A549 (cell line): ENCODE measurements around the gene PRKG1. TPM values are rescaled to one million over a fixed set of nuclear protein-coding genes. Genes with fewer than 3 reads are reported as not detected.

Experiments used
- ATAC-seq, 2 experiments: fragments of 200-7000 bp in 1 of 2; fragments of >200 bp in 1 of 2; cut with Nextera tagmentation in 1 of 2; cut with Tn5 transposase in 1 of 2; 3 replicates each; pipeline versions ENCODE4 v1.8.0 to v1.9.1; 2018 to 2020; ENCODE audit warnings: mild to moderate bottlenecking in 1 of 2, moderate library complexity in 1 of 2
- CTCF ChIA-PET: fragments of 300-600 bp; sonication (Branson Sonifier 250); formaldehyde crosslinking; extraction: SDS; loops from one replicate; lab custom pipeline; 2021; ENCODE audit warnings: antibody characterized with exemption, inconsistent platforms; lab: Yijun Ruan, JAX
- POLR2A ChIA-PET: fragments of 350-600 bp; formaldehyde crosslinking; extraction: SDS; loops from one replicate; lab custom pipeline; 2021; ENCODE audit warnings: antibody characterized with exemption, inconsistent platforms; lab: Yijun Ruan, JAX
- DNase-seq, 2 experiments: peaks; one replicate each; pipeline versions ENCODE4 v3.0.0 to v3.0.0-alpha.2; 2011 to 2016; ENCODE audit warnings: low read depth in 1 of 2, low spot score in 1 of 2
- FAIRE-seq: peaks from 2 replicates; lab custom pipeline; 2011; peaks lifted over from hg19 to GRCh38; lab: Jason Lieb, UNC
- H3K27ac ChIP-seq, 2 experiments: fragments of >200 bp; sonication (Bioruptor Twin); formaldehyde crosslinking; 3 replicates each; pipeline ENCODE4 v1.5.1; 2016 to 2017
- H3K4me1 ChIP-seq: fragments of >200 bp; sonication (Bioruptor Twin); formaldehyde crosslinking; 3 replicates; pipeline ENCODE4 v1.6.1; 2016
- H3K4me2 ChIP-seq: fragments of >200 bp; sonication (Bioruptor Twin); formaldehyde crosslinking; 3 replicates; pipeline ENCODE4 v1.6.1; 2016
- H3K4me3 ChIP-seq: fragments of >200 bp; sonication (Bioruptor Twin); formaldehyde crosslinking; 3 replicates; pipeline ENCODE4 v1.5.1; 2016
- H3K9me3 ChIP-seq: fragments of >200 bp; sonication (Bioruptor Twin); formaldehyde crosslinking; 3 replicates; pipeline ENCODE4 v1.6.1; 2016
- CBX2 ChIP-seq: fragments of 200-600 bp; sonication (generic); IDR thresholded peaks from 2 replicates; pipeline ENCODE4 v1.6.1; 2016; ENCODE audit warnings: low read depth, mild to moderate bottlenecking, borderline replicate concordance
- EHMT2 ChIP-seq: fragments of 200-600 bp; sonication (generic); IDR thresholded peaks from 2 replicates; pipeline ENCODE4 v1.6.1; 2016; ENCODE audit warnings: antibody characterized with exemption, low read depth, mild to moderate bottlenecking, moderate library complexity
- GATA3 ChIP-seq: IDR thresholded peaks from 2 replicates; pipeline ENCODE4 v1.6.1; 2012; ENCODE audit warnings: borderline replicate concordance
- JUN ChIP-seq, 2 experiments: fragments of >200 bp; sonication (Bioruptor Twin); formaldehyde crosslinking; IDR thresholded peaks; 2 replicates in 1 of 2; 3 replicates in 1 of 2; pipeline ENCODE4 v1.6.1; 2016 to 2017
- MAFK ChIP-seq: fragments of 450-650 bp; IDR thresholded peaks from 2 replicates; pipeline ENCODE4 v1.6.1; 2014; ENCODE audit not compliant: partially characterized antibody
- MYC ChIP-seq: IDR thresholded peaks from 2 replicates; pipeline ENCODE4 v1.6.1; 2012; ENCODE audit warnings: mild to moderate bottlenecking, inconsistent platforms, low read length, improper control_type of control experiment, borderline replicate concordance
- NR3C1 ChIP-seq: fragments of >200 bp; sonication (Bioruptor Twin); formaldehyde crosslinking; IDR thresholded peaks from 3 replicates; pipeline ENCODE4 v1.6.1; 2017
- RAD21 ChIP-seq, 2 experiments: fragments of >200 bp in 1 of 2; sonication (Bioruptor Twin) in 1 of 2; formaldehyde crosslinking in 1 of 2; IDR thresholded peaks in 1 of 2; conservative IDR thresholded peaks in 1 of 2; 2 replicates in 1 of 2; 3 replicates in 1 of 2; pipeline ENCODE4 v1.6.1; 2012 to 2018; ENCODE audit warnings: inconsistent platforms in 1 of 2
- RCOR1 ChIP-seq: fragments of 150-350 bp; IDR thresholded peaks from 2 replicates; pipeline ENCODE4 v1.6.1; 2014; ENCODE audit warnings: antibody characterized with exemption, low read length, low read depth
- SMC3 ChIP-seq: fragments of >200 bp; sonication (Bioruptor Twin); formaldehyde crosslinking; IDR thresholded peaks from 3 replicates; pipeline ENCODE4 v1.6.1; 2018; ENCODE audit warnings: inconsistent platforms
- TFCP2L1 ChIP-seq: fragments of 250-450 bp; sonication (Bioruptor Pico); IDR thresholded peaks from 2 replicates; pipeline ENCODE4 v1.5.0; 2021; ENCODE audit warnings: mild to moderate bottlenecking
- TP53 ChIP-seq: fragments of 250-450 bp; sonication (Bioruptor Pico); IDR thresholded peaks from 2 replicates; pipeline ENCODE4 v1.5.0; 2021; ENCODE audit warnings: mild to moderate bottlenecking, moderate library complexity
- USF2 ChIP-seq: fragments of 450-650 bp; IDR thresholded peaks from 2 replicates; pipeline ENCODE4 v1.6.1; 2014; ENCODE audit warnings: antibody characterized with exemption
- ZSCAN20 ChIP-seq: fragments of 250-450 bp; sonication (Bioruptor Pico); IDR thresholded peaks from 2 replicates; pipeline ENCODE4 v1.8.0; 2022; ENCODE audit warnings: mild to moderate bottlenecking, moderate library complexity
- WGBS: methylation state at CpG from one replicate; pipeline ENCODE4 v1.1.6; 2017; ENCODE audit errors: missing lambda C conversion rate; 5-methylcytosine and 5-hydroxymethylcytosine counted together
- polyA plus RNA-seq, 4 experiments: library from polyadenylated mRNA; depleted of rRNA in 3 of 4; stranded (reverse); fragments of >200 nt; fragmentation: RNase III in 1 of 4; extraction: RNeasy Plus Mini Kit Qiagen cat#74134 plus additional on column Dnase treatment in 1 of 4; gene quantifications; 2 replicates in 3 of 4; 3 replicates in 1 of 4; pipeline ENCODE4 v1.2.3, GENCODE V29; 2011 to 2017
- TF ChIP-seq, protein P1 (sequence below): IDR thresholded peaks from 2 replicates; pipeline ENCODE4 v1.6.1; 2012
- TF ChIP-seq, protein P2 (sequence below): fragments of 150-350 bp; IDR thresholded peaks from 2 replicates; pipeline ENCODE4 v1.6.1; 2014; ENCODE audit warnings: low read depth, mild to moderate bottlenecking, low read length
- TF ChIP-seq, protein P3 (sequence below): IDR thresholded peaks from 2 replicates; pipeline ENCODE4 v1.6.1; 2012
- TF ChIP-seq, protein P4 (sequence below): fragments of >200 bp; sonication (Bioruptor Twin); formaldehyde crosslinking; IDR thresholded peaks from 3 replicates; pipeline ENCODE4 v1.5.1; 2016
- TF ChIP-seq, protein P5 (sequence below): fragments of 200-600 bp; sonication (generic); IDR thresholded peaks from 2 replicates; pipeline ENCODE4 v1.6.1; 2016; ENCODE audit warnings: antibody characterized with exemption, mild to moderate bottlenecking, moderate library complexity

PRKG1 gene
- polyA plus RNA-seq, 2 of the 4 experiments (the other 2 are of a cell fraction), result not detected

DNA sequence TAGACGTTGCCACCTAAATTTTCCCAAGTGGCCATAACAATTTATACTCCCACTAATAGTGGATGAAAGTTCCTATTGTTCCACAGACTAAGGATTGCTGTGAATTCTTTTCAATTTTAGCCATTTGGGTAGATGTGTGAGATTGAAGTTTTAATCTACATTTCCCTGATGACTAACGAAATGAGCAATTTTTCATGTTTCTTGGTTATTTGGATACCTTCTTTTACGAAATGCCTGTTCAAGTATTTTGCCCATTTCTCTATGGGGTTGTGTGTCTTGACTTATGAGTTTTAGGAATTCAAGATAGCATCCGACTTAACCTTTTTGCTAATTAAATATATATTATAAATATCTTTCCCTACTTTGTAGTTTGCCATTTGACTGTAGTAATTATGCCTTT is 16.4 kb upstream of the PRKG1 start:
- no peak overlapping the region for H3K4me3 ChIP-seq
- no peaks in the 10 kb centered on the region for H3K4me1 ChIP-seq
- H3K27ac ChIP-seq, result no peak overlapping the region
- TF ChIP-seq, protein P1, sequence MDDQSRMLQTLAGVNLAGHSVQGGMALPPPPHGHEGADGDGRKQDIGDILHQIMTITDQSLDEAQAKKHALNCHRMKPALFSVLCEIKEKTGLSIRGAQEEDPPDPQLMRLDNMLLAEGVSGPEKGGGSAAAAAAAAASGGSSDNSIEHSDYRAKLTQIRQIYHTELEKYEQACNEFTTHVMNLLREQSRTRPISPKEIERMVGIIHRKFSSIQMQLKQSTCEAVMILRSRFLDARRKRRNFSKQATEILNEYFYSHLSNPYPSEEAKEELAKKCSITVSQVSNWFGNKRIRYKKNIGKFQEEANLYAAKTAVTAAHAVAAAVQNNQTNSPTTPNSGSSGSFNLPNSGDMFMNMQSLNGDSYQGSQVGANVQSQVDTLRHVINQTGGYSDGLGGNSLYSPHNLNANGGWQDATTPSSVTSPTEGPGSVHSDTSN, result no peak
- TF ChIP-seq, protein P2, sequence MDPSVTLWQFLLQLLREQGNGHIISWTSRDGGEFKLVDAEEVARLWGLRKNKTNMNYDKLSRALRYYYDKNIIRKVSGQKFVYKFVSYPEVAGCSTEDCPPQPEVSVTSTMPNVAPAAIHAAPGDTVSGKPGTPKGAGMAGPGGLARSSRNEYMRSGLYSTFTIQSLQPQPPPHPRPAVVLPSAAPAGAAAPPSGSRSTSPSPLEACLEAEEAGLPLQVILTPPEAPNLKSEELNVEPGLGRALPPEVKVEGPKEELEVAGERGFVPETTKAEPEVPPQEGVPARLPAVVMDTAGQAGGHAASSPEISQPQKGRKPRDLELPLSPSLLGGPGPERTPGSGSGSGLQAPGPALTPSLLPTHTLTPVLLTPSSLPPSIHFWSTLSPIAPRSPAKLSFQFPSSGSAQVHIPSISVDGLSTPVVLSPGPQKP, result no peak
- no peak for FAIRE-seq
- H3K4me2 ChIP-seq, result no peak overlapping the region
- no peaks in the 10 kb centered on the region for H3K9me3 ChIP-seq
- CTCF ChIA-PET, result no interaction called here
- WGBS, result 8% methylated on average over 4 of the region's 4 CpGs
- POLR2A ChIA-PET, result no interaction called here
- DNase-seq, result no peak
- ATAC-seq, result no peak

DNA sequence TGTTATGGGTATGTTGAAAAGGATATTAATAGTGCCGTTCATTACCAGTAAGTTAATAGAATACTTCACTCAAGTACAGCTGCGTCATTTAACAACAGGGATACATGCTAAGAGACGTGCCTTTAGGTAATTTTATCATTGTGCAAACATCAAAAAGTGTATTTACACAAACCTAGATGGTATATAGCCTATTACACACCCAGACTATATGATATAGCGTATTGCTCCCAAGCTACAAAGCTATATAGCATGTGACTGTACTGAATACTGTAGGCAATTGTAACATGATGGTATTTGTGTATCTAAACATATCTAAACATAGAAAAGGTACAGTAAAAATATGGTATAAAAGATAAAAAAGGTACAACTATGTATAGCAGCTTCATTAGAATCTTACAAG is 11.1 kb upstream of the PRKG1 start:
- peak; percentile 7 for FAIRE-seq
- Histone ChIP-seq H3K4me1 (no peaks in the 10 kb centered on the region), H3K27ac (no peak overlapping the region), H3K4me2 (no peak overlapping the region), H3K4me3 (no peak overlapping the region), H3K9me3 (no peaks in the 10 kb centered on the region)
- no peak for TF ChIP-seq GATA3
- TF ChIP-seq USF2, result no peak
- no peak for TF ChIP-seq TP53 (CRISPR knock-in tag)
- no peak for TF ChIP-seq CBX2
- no peak for TF ChIP-seq TFCP2L1
- no peak for TF ChIP-seq MYC
- TF ChIP-seq, protein P1, result no peak
- TF ChIP-seq, protein P3, sequence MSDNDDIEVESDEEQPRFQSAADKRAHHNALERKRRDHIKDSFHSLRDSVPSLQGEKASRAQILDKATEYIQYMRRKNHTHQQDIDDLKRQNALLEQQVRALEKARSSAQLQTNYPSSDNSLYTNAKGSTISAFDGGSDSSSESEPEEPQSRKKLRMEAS, result no peak
- no peak for TF ChIP-seq MAFK
- no peak for TF ChIP-seq ZSCAN20 (CRISPR knock-in tag)
- TF ChIP-seq JUN (IDR thresholded peaks at IDR 0.05), result no peak
- TF ChIP-seq EHMT2, result no peak
- TF ChIP-seq SMC3, result no peak
- TF ChIP-seq NR3C1, result no peak
- ChIA-PET CTCF (interaction anchor here (0.6 to 3.0 kb wide), 17 partner anchors 8 to 1717 kb away, joined by 3 to 17 read pairs (median 5); partner anchors contain the start of gene PRKG1), POLR2A (no interaction called here)
- 3% methylated on average over 4 of the region's 4 CpGs for WGBS
- DNase-seq, result no peak
- ATAC-seq, result no peak; a peak in 1 of 6 replicates

DNA sequence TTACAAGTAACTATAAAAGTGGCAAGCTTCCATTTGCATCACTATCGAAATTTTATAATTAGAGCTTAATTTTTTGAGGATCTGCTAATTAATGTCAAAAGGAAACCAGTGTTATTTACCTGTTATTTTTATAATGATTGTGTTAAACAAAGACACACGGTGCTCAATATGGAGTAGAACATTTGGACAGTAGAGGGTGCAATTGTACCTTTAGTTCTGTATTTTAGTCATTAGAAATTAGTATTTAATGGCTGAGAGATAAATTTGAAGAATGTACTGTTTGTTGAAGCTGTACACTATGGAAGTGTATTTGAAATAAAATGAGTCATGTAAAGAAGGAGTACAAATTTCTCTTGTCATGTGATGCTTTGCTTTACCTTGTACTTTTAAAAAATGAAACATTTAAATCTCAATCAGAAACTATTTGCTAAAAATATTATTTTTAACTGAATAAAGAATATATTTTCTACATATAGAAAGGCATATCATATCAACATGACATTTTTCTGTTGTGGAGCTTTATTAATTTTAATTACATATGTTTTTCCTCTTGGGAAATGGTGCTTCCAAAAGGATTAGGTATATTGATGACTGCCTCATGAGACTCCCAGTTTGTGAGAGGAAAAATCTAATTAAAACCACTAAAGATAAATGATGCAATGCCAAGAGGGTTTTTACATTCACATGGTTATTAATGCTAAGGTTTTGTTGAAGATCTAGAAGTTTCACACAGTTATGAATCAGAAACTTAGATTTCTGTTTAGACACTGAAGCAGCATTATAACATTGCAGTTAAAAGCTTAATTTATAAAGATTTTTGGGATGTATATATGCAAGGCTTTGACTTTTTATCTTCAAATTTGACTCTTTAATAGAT is 10.4 kb upstream of the PRKG1 start:
- Histone ChIP-seq H3K9me3 (no peaks in the 10 kb centered on the region), H3K4me1 (no peaks in the 10 kb centered on the region), H3K4me2 (no peak overlapping the region), H3K27ac (no peak overlapping the region), H3K4me3 (no peak overlapping the region)
- POLR2A ChIA-PET, result no interaction called here
- DNase-seq (peak in 1 of 2 experiments; percentile 28), FAIRE-seq (peak; percentile 13), ATAC-seq (peak; percentile 59 to 75; a peak in 4 of 6 replicates)
- CTCF ChIA-PET, result interaction anchor here (0.6 to 3.0 kb wide), 21 partner anchors 8 to 1716 kb away, joined by 3 to 17 read pairs (median 4); partner anchors contain the start of gene PRKG1
- WGBS, result 1% methylated on average over 2 of the region's 2 CpGs
- peak; percentile 55 for TF ChIP-seq SMC3
- TF ChIP-seq RCOR1, result no peak
- TF ChIP-seq, protein P4, sequence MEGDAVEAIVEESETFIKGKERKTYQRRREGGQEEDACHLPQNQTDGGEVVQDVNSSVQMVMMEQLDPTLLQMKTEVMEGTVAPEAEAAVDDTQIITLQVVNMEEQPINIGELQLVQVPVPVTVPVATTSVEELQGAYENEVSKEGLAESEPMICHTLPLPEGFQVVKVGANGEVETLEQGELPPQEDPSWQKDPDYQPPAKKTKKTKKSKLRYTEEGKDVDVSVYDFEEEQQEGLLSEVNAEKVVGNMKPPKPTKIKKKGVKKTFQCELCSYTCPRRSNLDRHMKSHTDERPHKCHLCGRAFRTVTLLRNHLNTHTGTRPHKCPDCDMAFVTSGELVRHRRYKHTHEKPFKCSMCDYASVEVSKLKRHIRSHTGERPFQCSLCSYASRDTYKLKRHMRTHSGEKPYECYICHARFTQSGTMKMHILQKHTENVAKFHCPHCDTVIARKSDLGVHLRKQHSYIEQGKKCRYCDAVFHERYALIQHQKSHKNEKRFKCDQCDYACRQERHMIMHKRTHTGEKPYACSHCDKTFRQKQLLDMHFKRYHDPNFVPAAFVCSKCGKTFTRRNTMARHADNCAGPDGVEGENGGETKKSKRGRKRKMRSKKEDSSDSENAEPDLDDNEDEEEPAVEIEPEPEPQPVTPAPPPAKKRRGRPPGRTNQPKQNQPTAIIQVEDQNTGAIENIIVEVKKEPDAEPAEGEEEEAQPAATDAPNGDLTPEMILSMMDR, result peak; percentile 64
- TF ChIP-seq, protein P2, result no peak
- no peak for TF ChIP-seq JUN (IDR thresholded peaks at IDR 0.05)
- TF ChIP-seq, protein P5, sequence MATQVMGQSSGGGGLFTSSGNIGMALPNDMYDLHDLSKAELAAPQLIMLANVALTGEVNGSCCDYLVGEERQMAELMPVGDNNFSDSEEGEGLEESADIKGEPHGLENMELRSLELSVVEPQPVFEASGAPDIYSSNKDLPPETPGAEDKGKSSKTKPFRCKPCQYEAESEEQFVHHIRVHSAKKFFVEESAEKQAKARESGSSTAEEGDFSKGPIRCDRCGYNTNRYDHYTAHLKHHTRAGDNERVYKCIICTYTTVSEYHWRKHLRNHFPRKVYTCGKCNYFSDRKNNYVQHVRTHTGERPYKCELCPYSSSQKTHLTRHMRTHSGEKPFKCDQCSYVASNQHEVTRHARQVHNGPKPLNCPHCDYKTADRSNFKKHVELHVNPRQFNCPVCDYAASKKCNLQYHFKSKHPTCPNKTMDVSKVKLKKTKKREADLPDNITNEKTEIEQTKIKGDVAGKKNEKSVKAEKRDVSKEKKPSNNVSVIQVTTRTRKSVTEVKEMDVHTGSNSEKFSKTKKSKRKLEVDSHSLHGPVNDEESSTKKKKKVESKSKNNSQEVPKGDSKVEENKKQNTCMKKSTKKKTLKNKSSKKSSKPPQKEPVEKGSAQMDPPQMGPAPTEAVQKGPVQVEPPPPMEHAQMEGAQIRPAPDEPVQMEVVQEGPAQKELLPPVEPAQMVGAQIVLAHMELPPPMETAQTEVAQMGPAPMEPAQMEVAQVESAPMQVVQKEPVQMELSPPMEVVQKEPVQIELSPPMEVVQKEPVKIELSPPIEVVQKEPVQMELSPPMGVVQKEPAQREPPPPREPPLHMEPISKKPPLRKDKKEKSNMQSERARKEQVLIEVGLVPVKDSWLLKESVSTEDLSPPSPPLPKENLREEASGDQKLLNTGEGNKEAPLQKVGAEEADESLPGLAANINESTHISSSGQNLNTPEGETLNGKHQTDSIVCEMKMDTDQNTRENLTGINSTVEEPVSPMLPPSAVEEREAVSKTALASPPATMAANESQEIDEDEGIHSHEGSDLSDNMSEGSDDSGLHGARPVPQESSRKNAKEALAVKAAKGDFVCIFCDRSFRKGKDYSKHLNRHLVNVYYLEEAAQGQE, result no peak
- TF ChIP-seq RAD21 (conservative IDR thresholded peaks at IDR 0.05 in 1 of 2, IDR thresholded peaks at IDR 0.05 in 1 of 2), result peak; percentile 64 to 71
